ENCODE results near the gene RPRD1B. TPM values are rescaled to one million over a fixed set of nuclear protein-coding genes. Genes with fewer than 3 reads are reported as not detected.

Gene RPRD1B
- total and polyA plus RNA-seq, 2 of the 13 experiments (the other 11 are each of a cell fraction or from before 2014, with no cell fraction given): 31.1 to 41.5 TPM

DNA sequence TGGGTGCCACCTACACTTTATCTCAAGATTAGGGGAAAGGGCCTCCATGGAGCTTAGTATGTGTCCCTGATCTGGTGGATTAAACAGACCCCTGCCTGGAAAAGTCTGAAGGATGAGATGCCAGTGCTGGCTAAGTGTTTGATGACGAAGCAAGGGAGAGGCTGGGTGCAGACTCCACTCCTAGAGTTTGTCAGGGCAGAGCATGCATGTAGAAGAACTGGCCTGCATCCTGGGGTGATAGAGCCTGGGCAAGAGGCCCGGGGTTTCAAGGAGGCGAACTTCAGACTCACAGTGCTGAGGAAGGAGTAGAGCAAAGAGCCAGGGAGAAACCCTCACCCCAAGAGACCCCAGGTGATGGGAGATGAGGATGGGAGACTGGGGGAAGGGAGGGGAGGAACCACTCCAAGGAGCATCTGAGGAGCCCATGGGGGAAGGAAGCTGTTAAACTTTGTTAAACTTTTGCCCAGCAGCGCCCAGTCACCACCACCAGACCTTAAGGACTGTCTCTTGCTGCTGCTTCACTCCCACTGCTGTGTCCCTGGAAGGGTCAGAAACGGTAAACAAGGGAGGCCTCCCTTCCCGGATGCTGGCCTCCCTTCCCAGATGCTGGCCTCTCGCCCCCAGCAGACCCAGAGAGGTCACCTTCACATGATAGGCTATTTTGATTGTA lies 61.6 kb downstream of the RPRD1B start (continued):
- TF ChIP-seq BRD4 (CRISPR knock-in tag; IDR thresholded peaks at IDR 0.05): no peak
- no peak for TF ChIP-seq TSC22D2 (CRISPR knock-in tag; IDR thresholded peaks at IDR 0.05; ENCODE audit: borderline replicate concordance)
- TF ChIP-seq, protein P1, sequence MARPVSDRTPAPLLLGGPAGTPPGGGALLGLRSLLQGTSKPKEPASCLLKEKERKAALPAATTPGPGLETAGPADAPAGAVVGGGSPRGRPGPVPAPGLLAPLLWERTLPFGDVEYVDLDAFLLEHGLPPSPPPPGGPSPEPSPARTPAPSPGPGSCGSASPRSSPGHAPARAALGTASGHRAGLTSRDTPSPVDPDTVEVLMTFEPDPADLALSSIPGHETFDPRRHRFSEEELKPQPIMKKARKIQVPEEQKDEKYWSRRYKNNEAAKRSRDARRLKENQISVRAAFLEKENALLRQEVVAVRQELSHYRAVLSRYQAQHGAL (CRISPR knock-in tag; IDR thresholded peaks at IDR 0.05; ENCODE audit: not compliant biosample characterization): no peak
- TF ChIP-seq, protein P2, sequence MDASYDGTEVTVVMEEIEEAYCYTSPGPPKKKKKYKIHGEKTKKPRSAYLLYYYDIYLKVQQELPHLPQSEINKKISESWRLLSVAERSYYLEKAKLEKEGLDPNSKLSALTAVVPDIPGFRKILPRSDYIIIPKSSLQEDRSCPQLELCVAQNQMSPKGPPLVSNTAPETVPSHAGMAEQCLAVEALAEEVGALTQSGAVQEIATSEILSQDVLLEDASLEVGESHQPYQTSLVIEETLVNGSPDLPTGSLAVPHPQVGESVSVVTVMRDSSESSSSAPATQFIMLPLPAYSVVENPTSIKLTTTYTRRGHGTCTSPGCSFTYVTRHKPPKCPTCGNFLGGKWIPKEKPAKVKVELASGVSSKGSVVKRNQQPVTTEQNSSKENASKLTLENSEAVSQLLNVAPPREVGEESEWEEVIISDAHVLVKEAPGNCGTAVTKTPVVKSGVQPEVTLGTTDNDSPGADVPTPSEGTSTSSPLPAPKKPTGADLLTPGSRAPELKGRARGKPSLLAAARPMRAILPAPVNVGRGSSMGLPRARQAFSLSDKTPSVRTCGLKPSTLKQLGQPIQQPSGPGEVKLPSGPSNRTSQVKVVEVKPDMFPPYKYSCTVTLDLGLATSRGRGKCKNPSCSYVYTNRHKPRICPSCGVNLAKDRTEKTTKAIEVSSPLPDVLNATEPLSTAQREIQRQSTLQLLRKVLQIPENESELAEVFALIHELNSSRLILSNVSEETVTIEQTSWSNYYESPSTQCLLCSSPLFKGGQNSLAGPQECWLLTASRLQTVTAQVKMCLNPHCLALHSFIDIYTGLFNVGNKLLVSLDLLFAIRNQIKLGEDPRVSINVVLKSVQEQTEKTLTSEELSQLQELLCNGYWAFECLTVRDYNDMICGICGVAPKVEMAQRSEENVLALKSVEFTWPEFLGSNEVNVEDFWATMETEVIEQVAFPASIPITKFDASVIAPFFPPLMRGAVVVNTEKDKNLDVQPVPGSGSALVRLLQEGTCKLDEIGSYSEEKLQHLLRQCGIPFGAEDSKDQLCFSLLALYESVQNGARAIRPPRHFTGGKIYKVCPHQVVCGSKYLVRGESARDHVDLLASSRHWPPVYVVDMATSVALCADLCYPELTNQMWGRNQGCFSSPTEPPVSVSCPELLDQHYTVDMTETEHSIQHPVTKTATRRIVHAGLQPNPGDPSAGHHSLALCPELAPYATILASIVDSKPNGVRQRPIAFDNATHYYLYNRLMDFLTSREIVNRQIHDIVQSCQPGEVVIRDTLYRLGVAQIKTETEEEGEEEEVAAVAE (CRISPR knock-in tag; IDR thresholded peaks at IDR 0.05; ENCODE audit: borderline replicate concordance): no peak
- TF ChIP-seq XBP1 (CRISPR knock-in tag; IDR thresholded peaks at IDR 0.05): no peak
- peak; percentile 55 for TF ChIP-seq MED1 (CRISPR knock-in tag; IDR thresholded peaks at IDR 0.05)
- no peak for TF ChIP-seq ZNF501 (CRISPR knock-in tag; IDR thresholded peaks at IDR 0.05)
- TF ChIP-seq, protein P3, sequence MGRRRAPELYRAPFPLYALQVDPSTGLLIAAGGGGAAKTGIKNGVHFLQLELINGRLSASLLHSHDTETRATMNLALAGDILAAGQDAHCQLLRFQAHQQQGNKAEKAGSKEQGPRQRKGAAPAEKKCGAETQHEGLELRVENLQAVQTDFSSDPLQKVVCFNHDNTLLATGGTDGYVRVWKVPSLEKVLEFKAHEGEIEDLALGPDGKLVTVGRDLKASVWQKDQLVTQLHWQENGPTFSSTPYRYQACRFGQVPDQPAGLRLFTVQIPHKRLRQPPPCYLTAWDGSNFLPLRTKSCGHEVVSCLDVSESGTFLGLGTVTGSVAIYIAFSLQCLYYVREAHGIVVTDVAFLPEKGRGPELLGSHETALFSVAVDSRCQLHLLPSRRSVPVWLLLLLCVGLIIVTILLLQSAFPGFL (CRISPR knock-in tag; IDR thresholded peaks at IDR 0.05): no peak
- no peak for TF ChIP-seq KLF12 (CRISPR knock-in tag; IDR thresholded peaks at IDR 0.05; ENCODE audit: borderline replicate concordance)
- TF ChIP-seq, protein P4, sequence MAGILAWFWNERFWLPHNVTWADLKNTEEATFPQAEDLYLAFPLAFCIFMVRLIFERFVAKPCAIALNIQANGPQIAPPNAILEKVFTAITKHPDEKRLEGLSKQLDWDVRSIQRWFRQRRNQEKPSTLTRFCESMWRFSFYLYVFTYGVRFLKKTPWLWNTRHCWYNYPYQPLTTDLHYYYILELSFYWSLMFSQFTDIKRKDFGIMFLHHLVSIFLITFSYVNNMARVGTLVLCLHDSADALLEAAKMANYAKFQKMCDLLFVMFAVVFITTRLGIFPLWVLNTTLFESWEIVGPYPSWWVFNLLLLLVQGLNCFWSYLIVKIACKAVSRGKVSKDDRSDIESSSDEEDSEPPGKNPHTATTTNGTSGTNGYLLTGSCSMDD (CRISPR knock-in tag; IDR thresholded peaks at IDR 0.05): no peak
- TF ChIP-seq, protein P5, sequence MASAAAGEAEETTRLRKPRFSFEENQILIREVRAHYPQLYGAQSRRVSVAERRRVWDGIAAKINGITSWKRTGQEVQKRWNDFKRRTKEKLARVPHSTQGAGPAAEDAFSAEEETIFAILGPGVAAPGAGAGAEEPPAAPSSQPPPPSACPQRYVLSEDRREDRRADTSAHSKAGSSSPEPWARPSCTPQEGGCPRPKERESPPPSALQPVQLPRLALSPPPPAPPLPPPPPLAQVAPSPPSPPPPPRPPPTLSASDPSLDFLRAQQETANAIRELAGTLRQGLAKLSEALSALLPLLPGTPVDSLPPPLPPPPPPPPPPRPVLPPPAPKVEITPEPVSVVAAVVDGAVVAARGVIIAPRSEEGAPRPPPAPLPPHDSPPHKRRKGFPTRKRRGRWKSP (CRISPR knock-in tag; IDR thresholded peaks at IDR 0.05): no peak
- TF ChIP-seq ZNF746 (CRISPR knock-in tag; IDR thresholded peaks at IDR 0.05): no peak
- TF ChIP-seq HNRNPH1 (optimal IDR thresholded peaks at IDR 0.05; ENCODE audit: low read depth, low read length): no peak
- TF ChIP-seq MTF1 (CRISPR knock-in tag; IDR thresholded peaks at IDR 0.05): no peak
- no peak for TF ChIP-seq MAF1 (CRISPR knock-in tag; IDR thresholded peaks at IDR 0.05; ENCODE audit: borderline replicate concordance)
- TF ChIP-seq, protein P6, sequence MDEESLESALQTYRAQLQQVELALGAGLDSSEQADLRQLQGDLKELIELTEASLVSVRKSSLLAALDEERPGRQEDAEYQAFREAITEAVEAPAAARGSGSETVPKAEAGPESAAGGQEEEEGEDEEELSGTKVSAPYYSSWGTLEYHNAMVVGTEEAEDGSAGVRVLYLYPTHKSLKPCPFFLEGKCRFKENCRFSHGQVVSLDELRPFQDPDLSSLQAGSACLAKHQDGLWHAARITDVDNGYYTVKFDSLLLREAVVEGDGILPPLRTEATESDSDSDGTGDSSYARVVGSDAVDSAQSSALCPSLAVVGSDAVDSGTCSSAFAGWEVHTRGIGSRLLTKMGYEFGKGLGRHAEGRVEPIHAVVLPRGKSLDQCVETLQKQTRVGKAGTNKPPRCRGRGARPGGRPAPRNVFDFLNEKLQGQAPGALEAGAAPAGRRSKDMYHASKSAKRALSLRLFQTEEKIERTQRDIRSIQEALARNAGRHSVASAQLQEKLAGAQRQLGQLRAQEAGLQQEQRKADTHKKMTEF (CRISPR knock-in tag; IDR thresholded peaks at IDR 0.05): no peak
- no peak for TF ChIP-seq HIVEP1 (CRISPR knock-in tag; IDR thresholded peaks at IDR 0.05)
